Coronary artery (tissue), 2 donors: ENCODE measurements around the gene C18orf63.
"Not testable (repeated sequence)": the region's sequence is repeated elsewhere in the genome, so short reads cannot be mapped to it uniquely, and the experiment has no call there.

Source experiments
- DNase-seq: peaks from one replicate; pipeline ENCODE4 v3.0.0-alpha.2; 2017; ENCODE audit warnings: low spot score
- H3K27ac ChIP-seq, 2 donors: fragments of 200-600 bp; sonication (generic); one replicate each; pipeline ENCODE4 v1.5.1; 2016 to 2019
- H3K4me3 ChIP-seq: fragments of 200-600 bp; sonication (generic); 2 replicates; pipeline ENCODE4 v1.5.1; 2016; ENCODE audit warnings: mild to moderate bottlenecking, moderate library complexity
- TF ChIP-seq, protein P1 (sequence below): fragments of 200-600 bp; sonication (generic); IDR thresholded peaks from one replicate; pipeline ENCODE4 v1.5.1; 2019; ENCODE audit warnings: antibody characterized with exemption

Gene C18orf63

DNA sequence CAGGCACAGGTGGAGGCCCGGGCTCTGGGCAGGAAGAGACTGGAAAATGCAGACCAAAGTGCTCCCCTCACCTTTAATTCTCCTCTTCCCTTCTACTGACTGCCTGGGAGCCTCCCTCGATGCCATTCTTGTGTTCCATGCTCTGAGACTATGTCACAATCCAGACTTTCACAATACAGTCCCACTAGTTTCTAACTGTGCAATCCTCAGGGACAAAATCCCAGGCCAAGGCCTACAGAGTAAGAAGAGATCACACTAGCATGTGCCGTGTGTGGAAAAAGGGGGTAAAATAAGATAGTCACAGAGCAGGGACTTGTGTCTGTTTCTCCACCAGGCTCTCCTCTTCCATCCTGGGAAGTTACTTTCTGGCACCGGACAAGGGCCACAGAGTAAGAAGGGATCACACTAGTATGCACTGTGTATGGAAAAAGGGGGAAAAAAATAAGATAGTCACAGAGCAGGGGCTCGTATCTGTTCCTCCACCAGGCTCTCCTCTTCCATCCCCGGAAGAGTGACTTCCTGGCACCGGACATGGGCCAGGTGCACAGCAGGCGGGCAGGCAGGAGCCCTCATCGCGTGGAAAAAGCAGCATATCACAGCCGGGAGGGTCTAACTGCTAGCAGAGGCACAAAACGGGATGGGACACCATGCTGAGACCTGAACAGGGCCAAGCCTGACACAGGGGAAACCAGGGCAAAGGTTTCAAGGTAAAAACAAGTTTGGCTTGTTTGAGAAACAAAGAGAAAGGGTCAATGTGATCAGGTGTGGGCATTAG lies 33.5 kb upstream of the C18orf63 start:
- Histone ChIP-seq H3K4me3 (no peak overlapping the region), H3K27ac (peak overlapping the region in 1 of 2 donors; percentile 72)
- TF ChIP-seq, protein P1, sequence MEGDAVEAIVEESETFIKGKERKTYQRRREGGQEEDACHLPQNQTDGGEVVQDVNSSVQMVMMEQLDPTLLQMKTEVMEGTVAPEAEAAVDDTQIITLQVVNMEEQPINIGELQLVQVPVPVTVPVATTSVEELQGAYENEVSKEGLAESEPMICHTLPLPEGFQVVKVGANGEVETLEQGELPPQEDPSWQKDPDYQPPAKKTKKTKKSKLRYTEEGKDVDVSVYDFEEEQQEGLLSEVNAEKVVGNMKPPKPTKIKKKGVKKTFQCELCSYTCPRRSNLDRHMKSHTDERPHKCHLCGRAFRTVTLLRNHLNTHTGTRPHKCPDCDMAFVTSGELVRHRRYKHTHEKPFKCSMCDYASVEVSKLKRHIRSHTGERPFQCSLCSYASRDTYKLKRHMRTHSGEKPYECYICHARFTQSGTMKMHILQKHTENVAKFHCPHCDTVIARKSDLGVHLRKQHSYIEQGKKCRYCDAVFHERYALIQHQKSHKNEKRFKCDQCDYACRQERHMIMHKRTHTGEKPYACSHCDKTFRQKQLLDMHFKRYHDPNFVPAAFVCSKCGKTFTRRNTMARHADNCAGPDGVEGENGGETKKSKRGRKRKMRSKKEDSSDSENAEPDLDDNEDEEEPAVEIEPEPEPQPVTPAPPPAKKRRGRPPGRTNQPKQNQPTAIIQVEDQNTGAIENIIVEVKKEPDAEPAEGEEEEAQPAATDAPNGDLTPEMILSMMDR = no peak
- no peak for DNase-seq

DNA sequence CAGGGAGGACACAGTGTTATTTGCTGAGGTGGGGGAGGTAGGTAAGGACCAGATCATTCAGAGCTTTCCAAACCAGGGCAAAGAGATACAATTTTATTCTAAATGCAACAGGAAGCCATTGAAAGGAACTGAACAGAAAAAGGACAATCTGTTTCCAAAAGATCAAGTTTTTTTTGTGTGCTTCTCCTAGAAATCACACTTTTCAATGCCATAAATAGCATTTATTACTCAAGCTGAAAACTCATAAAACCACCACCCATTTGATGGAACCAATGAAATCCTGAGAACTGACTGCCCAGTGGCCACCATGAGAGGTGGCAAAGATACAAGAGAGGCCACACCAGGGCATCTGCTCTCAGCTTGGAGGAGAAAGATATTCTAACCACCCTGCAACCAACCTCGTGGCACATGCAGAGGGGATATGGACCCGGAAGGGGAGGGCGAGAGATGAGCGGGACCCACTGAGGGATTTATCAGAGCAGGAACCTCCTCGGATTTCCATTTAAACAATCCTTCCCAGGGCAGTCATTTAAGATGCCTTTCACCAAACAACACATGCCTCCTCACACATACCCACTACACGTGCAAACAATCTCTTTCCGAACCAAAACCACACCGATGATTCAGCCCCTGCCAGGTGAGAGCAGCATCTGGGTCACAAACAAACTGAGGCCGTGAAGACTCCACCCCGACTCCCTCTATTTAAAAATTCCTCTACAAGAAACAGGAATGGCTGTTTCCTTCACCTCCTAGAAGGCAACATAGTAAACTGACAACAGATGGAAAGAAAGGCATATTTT lies 32.7 kb upstream of the C18orf63 start:
- H3K27ac ChIP-seq = peak overlapping the region in 1 of 2 donors; percentile 72
- H3K4me3 ChIP-seq = no peak overlapping the region

DNA sequence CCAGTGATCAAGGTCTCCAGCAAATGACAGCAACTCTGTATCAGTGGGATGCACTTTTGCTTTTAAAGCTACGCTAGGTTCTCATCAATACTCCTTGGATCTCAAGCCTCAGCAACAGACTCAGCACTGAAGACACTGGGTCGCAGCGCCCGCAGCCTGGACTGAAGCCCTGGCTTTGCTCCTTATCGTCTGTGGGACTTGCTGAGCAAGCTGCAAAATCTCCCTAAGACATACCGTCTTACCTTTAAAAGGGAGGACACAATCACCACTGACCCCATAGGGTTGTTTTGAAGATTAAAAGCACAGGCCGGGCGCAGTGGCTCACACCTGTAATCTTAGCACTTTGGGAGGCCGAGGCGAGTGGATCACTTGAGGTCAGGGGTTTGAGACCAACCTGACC lies 32.0 kb upstream of the C18orf63 start:
- DNase-seq = no peak
- Histone ChIP-seq H3K27ac (peak overlapping the region in 1 of 2 donors; percentile 39), H3K4me3 (no peak overlapping the region)
- TF ChIP-seq, protein P1 = no peak

More for the DNA sequence above, 32.7 kb upstream of the C18orf63 start:
- TF ChIP-seq, protein P1 = no peak
- no peak for DNase-seq

DNA sequence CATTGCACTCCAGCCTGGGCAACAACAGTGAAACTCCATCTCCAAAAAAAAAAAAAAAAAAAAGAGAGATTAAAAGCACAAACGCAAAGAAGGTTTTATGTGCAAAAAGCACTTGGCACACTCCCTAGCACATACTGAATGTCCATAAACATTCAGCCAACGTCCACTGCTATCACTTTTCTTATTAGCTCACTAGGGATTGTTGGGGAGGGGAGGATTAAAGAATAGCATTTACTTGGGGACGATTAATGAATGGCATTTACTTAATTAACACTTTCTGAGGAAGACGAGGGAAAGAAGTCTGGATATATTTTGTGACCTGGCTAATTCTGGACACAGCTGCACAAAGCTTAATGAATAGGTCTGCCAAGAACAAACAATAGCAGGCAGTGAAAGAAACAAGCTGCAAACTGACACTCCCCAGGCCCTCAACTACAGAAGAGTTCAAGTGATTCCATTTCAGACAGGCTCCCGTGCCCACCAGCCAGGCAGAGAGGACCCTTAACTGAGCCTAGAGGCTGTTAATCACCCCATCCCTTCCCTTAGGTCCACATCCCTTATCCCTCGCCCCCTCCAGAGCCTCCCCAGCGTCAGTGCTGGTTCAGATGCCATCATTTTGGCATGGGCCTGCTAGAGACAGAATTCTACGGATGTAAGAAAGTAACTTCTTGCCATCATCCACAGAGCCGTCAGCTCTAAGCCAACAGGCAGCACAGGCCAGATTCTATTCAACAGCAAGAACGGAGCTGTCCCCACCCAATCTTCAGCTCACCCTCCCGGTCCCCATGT lies 31.3 kb upstream of the C18orf63 start:
- no peak for DNase-seq
- Histone ChIP-seq H3K27ac (peak overlapping the region in 1 of 2 donors; percentile 76), H3K4me3 (peak overlapping the region; percentile 11)
- TF ChIP-seq, protein P1 = no peak

DNA sequence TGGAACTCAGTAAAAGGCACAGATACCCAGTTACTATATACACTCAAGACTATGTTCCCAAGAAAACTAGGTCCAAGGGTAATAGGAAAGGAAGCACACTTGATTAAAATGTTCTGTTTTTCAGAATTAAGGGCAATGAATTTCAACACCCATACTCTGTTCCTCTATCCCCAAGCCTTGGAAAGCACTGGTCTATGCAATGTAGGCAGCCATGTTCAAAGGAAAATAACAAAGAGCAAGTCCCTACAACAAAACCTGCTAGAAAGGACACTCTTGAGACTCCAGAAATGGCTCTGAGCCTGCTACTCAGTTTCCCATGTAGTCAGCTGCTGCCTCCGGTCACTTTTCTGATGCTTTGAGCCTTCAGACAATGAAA lies 30.7 kb upstream of the C18orf63 start:
- H3K4me3 ChIP-seq = no peak overlapping the region
- DNase-seq = no peak
- peak overlapping the region in 1 of 2 donors; percentile 76 for H3K27ac ChIP-seq
- TF ChIP-seq, protein P1 = no peak

DNA sequence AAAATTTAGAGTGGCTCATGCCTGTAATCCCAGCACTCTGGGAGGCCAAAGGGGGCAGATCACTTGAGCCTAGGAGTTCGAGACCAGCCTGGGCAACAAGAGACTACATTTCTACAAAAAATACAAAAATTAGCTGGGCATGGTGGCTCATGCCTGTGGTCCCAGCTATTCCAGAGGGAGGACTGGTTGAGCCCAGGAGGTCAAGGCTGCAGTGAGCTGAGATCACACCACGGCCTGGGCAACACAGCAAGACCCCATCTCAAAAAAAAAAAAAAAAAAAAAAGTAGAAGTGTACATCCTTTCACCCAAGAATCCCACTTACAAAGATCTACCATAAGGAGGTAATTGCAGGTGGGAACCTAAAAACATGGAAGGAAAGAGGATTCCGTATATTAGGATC lies 30.1 kb upstream of the C18orf63 start:
- not testable (repeated sequence) for DNase-seq, H3K4me3 ChIP-seq, H3K27ac ChIP-seq
